Measurements from ENCODE around the gene NHS. TPM values are rescaled to one million over a fixed set of nuclear protein-coding genes. Genes with fewer than 3 reads are reported as not detected.
"Not testable (repeated sequence)": the region's sequence is repeated elsewhere in the genome, so short reads cannot be mapped to it uniquely, and the experiment has no call there.

Gene NHS
- polyA plus RNA-seq, 10 donors: 1.4 to 2.7 (median 2.2) TPM

GRCh38 chrX:17405225-17405969 is 30.4 kb downstream of the NHS start:
- no peak for DNase-seq

- no peak for DNase-seq
These were observed 34.7 kb downstream of the NHS start for GRCh38 chrX:17409566-17410290.

GRCh38 chrX:17410651-17411050 is 35.7 kb downstream of the NHS start:
- DNase-seq: no peak

GRCh38 chrX:17411205-17411604 is 36.2 kb downstream of the NHS start:
- peak in 1 of 3 donors; percentile 17 for DNase-seq

GRCh38 chrX:17412692-17413091 is 37.7 kb downstream of the NHS start:
- peak in 1 of 3 donors; percentile 70 for DNase-seq

GRCh38 chrX:17413228-17413627 is 38.2 kb downstream of the NHS start:
- DNase-seq: peak in 1 of 3 donors; percentile 56

- DNase-seq: no peak
These were observed 39.1 kb downstream of the NHS start for GRCh38 chrX:17414027-17414658.

GRCh38 chrX:17414839-17415238 is 39.8 kb downstream of the NHS start:
- no peak for DNase-seq

- no peak for DNase-seq
These were observed 40.3 kb downstream of the NHS start for GRCh38 chrX:17415242-17415810.

- no peak for DNase-seq
These were observed 42.4 kb downstream of the NHS start for GRCh38 chrX:17417372-17417771.

GRCh38 chrX:17425136-17425535 is 50.1 kb downstream of the NHS start:
- DNase-seq: no peak

- no peak for DNase-seq
These were observed 50.6 kb downstream of the NHS start for GRCh38 chrX:17425551-17425950.

- DNase-seq: no peak
These were observed 56.2 kb downstream of the NHS start for GRCh38 chrX:17431171-17431570.

- DNase-seq: no peak
These were observed 57.2 kb downstream of the NHS start for GRCh38 chrX:17432158-17432557.

- no peak for DNase-seq
These were observed 59.0 kb downstream of the NHS start for GRCh38 chrX:17433965-17434364.

- no peak for DNase-seq
These were observed 60.5 kb downstream of the NHS start for GRCh38 chrX:17435476-17435875.

GRCh38 chrX:17438221-17438620 is 63.2 kb downstream of the NHS start:
- DNase-seq: no peak

GRCh38 chrX:17440258-17440657 is 65.3 kb downstream of the NHS start:
- no peak for DNase-seq

- DNase-seq: no peak
These were observed 65.8 kb downstream of the NHS start for GRCh38 chrX:17440836-17441235.

GRCh38 chrX:17441965-17442364 is 67.0 kb downstream of the NHS start:
- no peak for DNase-seq

GRCh38 chrX:17442898-17443297 is 67.9 kb downstream of the NHS start:
- no peak for DNase-seq

GRCh38 chrX:17443556-17443955 is 68.6 kb downstream of the NHS start:
- no peak for DNase-seq

GRCh38 chrX:17446269-17446668 is 71.3 kb downstream of the NHS start:
- not testable (repeated sequence) for DNase-seq

Data from muscle of back (tissue), 11 donors.